ENCODE measurements around the gene TOP2B. TPM values are rescaled to one million over a fixed set of nuclear protein-coding genes. Genes with fewer than 3 reads are reported as not detected.

The TOP2B gene
- total RNA-seq, 2 experiments from 2014 or later: 165 to 171 TPM

DNA sequence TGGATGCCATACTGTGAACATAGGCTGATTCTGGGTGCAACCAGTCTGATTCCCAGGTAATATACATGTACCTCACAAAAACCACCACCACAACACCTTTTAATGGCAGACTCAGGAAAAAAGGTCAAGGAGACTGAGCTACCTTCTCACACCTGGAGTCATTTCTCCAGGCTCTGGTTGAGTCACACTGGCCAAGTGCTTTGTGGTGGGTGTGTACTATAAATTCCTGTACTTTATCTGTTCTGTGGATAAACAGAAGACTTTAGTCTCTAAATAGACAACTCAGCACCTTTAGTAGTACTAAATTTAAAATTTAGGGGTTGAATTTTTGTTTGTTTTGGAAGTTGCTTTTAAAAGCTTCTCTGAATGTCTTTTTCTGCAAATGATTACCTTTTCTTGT is 46.7 kb downstream of the TOP2B start:
- Mint-ChIP-seq H3K27me3 (no peaks in the 10 kb centered on the region), H3K27ac (no peak overlapping the region), H3K36me3 (ENCODE audit: low read depth) (peaks cover 32% of the 10 kb centered on the region), H3K4me1 (ENCODE audit: low read depth) (peaks cover 11% of the 10 kb centered on the region), H3K4me3 (no peak overlapping the region), H3K9me3 (no peaks in the 10 kb centered on the region)
- intact Hi-C loops (cut with micrococcal nuclease): no loop called here
- TF ChIP-seq, protein P1, sequence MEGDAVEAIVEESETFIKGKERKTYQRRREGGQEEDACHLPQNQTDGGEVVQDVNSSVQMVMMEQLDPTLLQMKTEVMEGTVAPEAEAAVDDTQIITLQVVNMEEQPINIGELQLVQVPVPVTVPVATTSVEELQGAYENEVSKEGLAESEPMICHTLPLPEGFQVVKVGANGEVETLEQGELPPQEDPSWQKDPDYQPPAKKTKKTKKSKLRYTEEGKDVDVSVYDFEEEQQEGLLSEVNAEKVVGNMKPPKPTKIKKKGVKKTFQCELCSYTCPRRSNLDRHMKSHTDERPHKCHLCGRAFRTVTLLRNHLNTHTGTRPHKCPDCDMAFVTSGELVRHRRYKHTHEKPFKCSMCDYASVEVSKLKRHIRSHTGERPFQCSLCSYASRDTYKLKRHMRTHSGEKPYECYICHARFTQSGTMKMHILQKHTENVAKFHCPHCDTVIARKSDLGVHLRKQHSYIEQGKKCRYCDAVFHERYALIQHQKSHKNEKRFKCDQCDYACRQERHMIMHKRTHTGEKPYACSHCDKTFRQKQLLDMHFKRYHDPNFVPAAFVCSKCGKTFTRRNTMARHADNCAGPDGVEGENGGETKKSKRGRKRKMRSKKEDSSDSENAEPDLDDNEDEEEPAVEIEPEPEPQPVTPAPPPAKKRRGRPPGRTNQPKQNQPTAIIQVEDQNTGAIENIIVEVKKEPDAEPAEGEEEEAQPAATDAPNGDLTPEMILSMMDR (IDR thresholded peaks at IDR 0.05): no peak
- DNase-seq (no peak), ATAC-seq (peak; percentile 20)
- ChIA-PET POLR2A (interaction anchor here (0.8 kb wide), 1 partner anchor 14 kb away, joined by 3 read pairs; no protein-coding TSS in a partner anchor), CTCF (interaction anchor here (1.2 kb wide), 1 partner anchor 30 kb away, joined by 6 read pairs; no protein-coding TSS in a partner anchor)

DNA sequence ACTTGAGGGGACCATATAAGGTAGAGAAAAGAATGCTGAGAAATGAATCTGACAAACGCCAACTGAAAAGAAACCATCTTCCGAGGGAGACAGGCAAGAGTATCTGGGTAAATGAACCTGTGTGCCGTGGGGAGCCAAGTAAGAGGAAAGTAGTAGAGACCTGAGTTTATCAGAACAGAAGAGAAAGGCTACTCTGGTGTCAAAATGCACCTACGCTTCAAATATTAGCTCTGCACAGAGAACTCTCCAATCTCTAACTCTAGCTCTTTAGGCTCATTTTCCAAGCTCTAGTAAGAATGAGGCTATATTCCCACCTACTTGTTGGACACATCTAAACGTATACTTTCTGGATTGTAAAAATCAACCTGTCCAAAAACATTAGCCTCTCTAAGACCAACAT is 53.5 kb downstream of the TOP2B start:
- CTCF ChIA-PET: no interaction called here
- intact Hi-C loops (cut with micrococcal nuclease): no loop called here
- no peak overlapping the region for H3K4me3 Mint-ChIP-seq
- peaks cover 32% of the 10 kb centered on the region for H3K36me3 Mint-ChIP-seq (ENCODE audit: low read depth)
- TF ChIP-seq, protein P1 (IDR thresholded peaks at IDR 0.05): no peak
- no peak for ATAC-seq
- POLR2A ChIA-PET: no interaction called here
- H3K27ac Mint-ChIP-seq: no peak overlapping the region
- H3K4me1 Mint-ChIP-seq (ENCODE audit: low read depth): peaks cover 2% of the 10 kb centered on the region
- H3K9me3 Mint-ChIP-seq: no peaks in the 10 kb centered on the region
- no peak for DNase-seq
- no peaks in the 10 kb centered on the region for H3K27me3 Mint-ChIP-seq

DNA sequence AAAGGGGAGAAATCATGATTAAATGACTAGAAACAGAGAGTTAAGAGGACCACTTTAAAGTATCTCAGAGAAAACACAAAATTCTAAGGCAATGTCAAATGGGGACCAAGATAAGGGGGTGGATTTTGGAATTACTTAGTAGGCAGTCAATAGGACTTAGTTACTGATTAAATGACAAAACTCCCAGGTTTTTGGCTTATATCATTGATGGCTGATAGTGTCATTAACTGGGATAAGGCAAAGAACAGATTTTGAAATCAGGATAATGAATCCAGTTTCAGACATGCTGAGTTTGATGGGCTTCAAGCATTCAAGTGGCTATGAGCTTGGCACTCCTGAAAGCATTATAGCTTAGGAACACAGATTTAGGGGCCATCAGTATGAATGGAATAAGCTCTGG is 53.9 kb downstream of the TOP2B start:
- TF ChIP-seq, protein P1 (IDR thresholded peaks at IDR 0.05): no peak
- H3K36me3 Mint-ChIP-seq (ENCODE audit: low read depth): peaks cover 33% of the 10 kb centered on the region
- H3K9me3 Mint-ChIP-seq: no peaks in the 10 kb centered on the region
- H3K4me3 Mint-ChIP-seq: no peak overlapping the region
- peak overlapping the region; percentile 58 for H3K27ac Mint-ChIP-seq
- POLR2A ChIA-PET: no interaction called here
- no peaks in the 10 kb centered on the region for H3K27me3 Mint-ChIP-seq
- DNase-seq (no peak), ATAC-seq (no peak)
- CTCF ChIA-PET: no interaction called here
- intact Hi-C loops (cut with micrococcal nuclease): no loop called here
- H3K4me1 Mint-ChIP-seq (ENCODE audit: low read depth): peaks cover 2% of the 10 kb centered on the region

- POLR2A ChIA-PET: no interaction called here
- TF ChIP-seq, protein P1 (IDR thresholded peaks at IDR 0.05): no peak
- ATAC-seq (no peak), DNase-seq (no peak)
- intact Hi-C loops (cut with micrococcal nuclease): no loop called here
- no peak overlapping the region for H3K4me3 Mint-ChIP-seq
- peaks cover 36% of the 10 kb centered on the region for H3K36me3 Mint-ChIP-seq (ENCODE audit: low read depth)
- H3K27me3 Mint-ChIP-seq: no peaks in the 10 kb centered on the region
- H3K4me1 Mint-ChIP-seq (ENCODE audit: low read depth): peaks cover 2% of the 10 kb centered on the region
- CTCF ChIA-PET: no interaction called here
- H3K9me3 Mint-ChIP-seq: no peaks in the 10 kb centered on the region
- H3K27ac Mint-ChIP-seq: peak overlapping the region; percentile 58
Observed at GRCh38 chr3:25610167-25610566, 54.5 kb downstream of the TOP2B start.

DNA sequence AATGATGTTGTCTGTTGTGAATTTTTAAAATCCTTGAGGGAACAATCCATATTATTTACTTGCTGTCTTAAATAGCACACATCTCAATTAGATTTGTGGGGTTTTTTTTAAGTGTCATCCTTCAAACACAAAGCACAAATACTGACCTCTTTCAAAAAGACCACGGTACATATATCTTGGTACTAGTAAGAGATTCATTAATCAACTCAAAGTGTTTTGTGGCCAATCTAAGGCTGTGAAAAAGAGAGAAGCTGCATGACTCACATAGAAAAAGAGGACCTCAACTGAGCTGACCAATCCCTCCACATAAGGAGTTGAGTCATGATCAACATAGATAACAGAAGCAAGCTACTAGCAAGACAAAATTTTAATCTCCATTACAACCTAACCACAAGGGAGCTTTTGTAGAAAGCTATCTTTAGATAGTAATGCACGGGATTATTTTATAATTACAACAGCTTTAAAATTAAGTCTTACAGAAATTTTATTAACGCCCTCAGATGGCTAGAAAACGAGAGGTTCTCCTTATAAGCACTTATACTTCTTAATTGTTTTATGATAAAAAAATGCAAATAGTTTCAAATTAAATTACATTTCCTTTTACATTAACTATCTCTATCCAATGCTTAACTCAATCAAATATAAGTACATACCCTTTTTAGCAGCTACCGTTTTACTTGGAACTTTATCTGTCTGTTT is 60.5 kb downstream of the TOP2B start:
- Mint-ChIP-seq H3K9me3 (no peaks in the 10 kb centered on the region), H3K4me3 (no peak overlapping the region), H3K4me1 (ENCODE audit: low read depth) (peaks cover 12% of the 10 kb centered on the region), H3K27ac (peak overlapping the region; percentile 66), H3K27me3 (no peaks in the 10 kb centered on the region), H3K36me3 (ENCODE audit: low read depth) (peaks cover 31% of the 10 kb centered on the region)
- ATAC-seq (peak; percentile 93), DNase-seq (no peak)
- POLR2A ChIA-PET: interaction anchor here (0.8 kb wide), 1 partner anchor 14 kb away, joined by 3 read pairs; no protein-coding TSS in a partner anchor
- intact Hi-C loops (cut with micrococcal nuclease): no loop called here
- TF ChIP-seq, protein P1 (IDR thresholded peaks at IDR 0.05): no peak
- CTCF ChIA-PET: interaction anchor here (0.6 to 3.3 kb wide), 4 partner anchors 10 to 232 kb away, joined by 3 to 23 read pairs (median 4); no protein-coding TSS in a partner anchor

All from activated CD8-positive, alpha-beta T cell treated with anti-CD3 and anti-CD28 coated beads for 36 hours (primary cell).